Measurements from ENCODE around the gene LRRC43. TPM values are rescaled to one million over a fixed set of nuclear protein-coding genes. Genes with fewer than 3 reads are reported as not detected.

The LRRC43 gene
- total RNA-seq, 4 donors from 2014 or later: 2.4 to 3.3 TPM; not detected in 2

DNA sequence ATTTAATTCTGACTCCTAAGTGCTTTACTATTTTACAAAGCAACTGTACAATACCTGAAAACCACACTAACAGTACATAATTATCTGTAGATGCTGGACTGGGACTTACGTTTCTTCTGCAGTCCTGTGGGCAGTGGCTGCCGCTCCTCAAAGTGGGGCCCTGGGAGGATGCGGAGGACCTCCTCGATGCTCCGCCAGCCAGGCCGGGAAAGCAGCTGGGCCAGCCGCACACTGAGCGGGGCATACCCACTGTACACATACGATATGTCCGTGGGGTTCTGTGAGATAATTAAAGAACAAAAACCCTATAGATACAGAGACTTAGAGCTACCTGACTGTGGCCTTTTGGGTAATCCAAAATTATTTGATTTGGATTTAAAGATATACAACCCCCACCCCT, 49.8 kb downstream of the LRRC43 start:
- Histone ChIP-seq H3K27ac (no peak overlapping the region), H3K4me3 (no peak overlapping the region), H3K36me3 (no peaks in the 10 kb centered on the region), H3K9me3 (no peaks in the 10 kb centered on the region), H3K4me1 (no peaks in the 10 kb centered on the region), H3K27me3 (no peaks in the 10 kb centered on the region)
- intact Hi-C loops (cut with DNase I; ENCODE audit: low total_unique reads): no loop called here
- TF ChIP-seq CTCF (IDR thresholded peaks at IDR 0.05) (no peak), POLR2A (IDR thresholded peaks at IDR 0.05) (no peak)
- DNase-seq: no peak

GRCh38 chr12:122235741-122236140, 52.8 kb downstream of the LRRC43 start:
- intact Hi-C loops (cut with DNase I; ENCODE audit: low total_unique reads): no loop called here
- no peaks in the 10 kb centered on the region for H3K9me3 ChIP-seq
- no peak overlapping the region for H3K4me3 ChIP-seq
- no peaks in the 10 kb centered on the region for H3K4me1 ChIP-seq
- DNase-seq: no peak
- H3K27ac ChIP-seq: no peak overlapping the region
- no peaks in the 10 kb centered on the region for H3K27me3 ChIP-seq
- H3K36me3 ChIP-seq: no peaks in the 10 kb centered on the region
- TF ChIP-seq POLR2A (IDR thresholded peaks at IDR 0.05): no peak
- no peak for TF ChIP-seq CTCF (IDR thresholded peaks at IDR 0.05)

- Histone ChIP-seq H3K27ac (no peak overlapping the region), H3K4me1 (no peaks in the 10 kb centered on the region), H3K4me3 (no peak overlapping the region), H3K36me3 (no peaks in the 10 kb centered on the region), H3K9me3 (no peaks in the 10 kb centered on the region), H3K27me3 (no peaks in the 10 kb centered on the region)
- intact Hi-C loops (cut with DNase I; ENCODE audit: low total_unique reads): no loop called here
- no peak for TF ChIP-seq CTCF (IDR thresholded peaks at IDR 0.05)
- no peak for TF ChIP-seq POLR2A (IDR thresholded peaks at IDR 0.05)
- no peak for DNase-seq
Measured at GRCh38 chr12:122238861-122239260, 55.9 kb downstream of the LRRC43 start.

DNA sequence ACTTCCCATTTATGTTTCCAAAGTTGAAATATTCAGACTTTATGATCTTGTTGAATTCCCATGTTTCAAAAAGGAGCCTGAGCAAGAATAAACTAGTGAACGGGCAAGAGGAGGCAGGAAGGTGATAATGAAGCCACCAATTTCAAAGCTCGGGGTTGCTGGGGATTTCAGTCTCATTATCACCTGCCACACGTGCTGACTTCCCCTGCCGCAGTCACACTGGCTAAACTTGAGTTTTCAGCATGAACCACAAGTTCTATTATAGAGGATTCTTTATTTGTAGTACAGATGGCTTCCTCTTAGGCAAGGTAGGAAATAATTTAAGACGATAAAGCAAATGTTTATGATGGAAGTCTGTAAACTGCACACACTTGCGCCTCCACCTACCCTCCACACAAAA, 61.0 kb downstream of the LRRC43 start:
- H3K36me3 ChIP-seq: no peaks in the 10 kb centered on the region
- no peaks in the 10 kb centered on the region for H3K27me3 ChIP-seq
- TF ChIP-seq POLR2A (IDR thresholded peaks at IDR 0.05) (no peak), CTCF (IDR thresholded peaks at IDR 0.05) (no peak)
- H3K4me3 ChIP-seq: no peak overlapping the region
- H3K27ac ChIP-seq: no peak overlapping the region
- intact Hi-C loops (cut with DNase I; ENCODE audit: low total_unique reads): no loop called here
- no peaks in the 10 kb centered on the region for H3K4me1 ChIP-seq
- no peaks in the 10 kb centered on the region for H3K9me3 ChIP-seq
- DNase-seq: no peak

GRCh38 chr12:122244565-122245371, 61.8 kb downstream of the LRRC43 start:
- H3K36me3 ChIP-seq: no peaks in the 10 kb centered on the region

More at GRCh38 chr12:122244565-122245371, 61.8 kb downstream of the LRRC43 start:
- H3K27ac ChIP-seq: no peak overlapping the region
- H3K4me3 ChIP-seq: no peak overlapping the region
- TF ChIP-seq POLR2A (IDR thresholded peaks at IDR 0.05) (no peak), CTCF (IDR thresholded peaks at IDR 0.05) (no peak)
- intact Hi-C loops (cut with DNase I; ENCODE audit: low total_unique reads): no loop called here
- no peaks in the 10 kb centered on the region for H3K9me3 ChIP-seq
- DNase-seq: no peak
- H3K27me3 ChIP-seq: no peaks in the 10 kb centered on the region
- H3K4me1 ChIP-seq: no peaks in the 10 kb centered on the region

All from uterus (tissue), 4 donors.